Endothelial cell (in vitro differentiated cells): ENCODE data around the gene ANXA2R. TPM values are rescaled to one million over a fixed set of nuclear protein-coding genes. Genes with fewer than 3 reads are reported as not detected.

ENCODE experiments used
- DNase-seq: peaks from one replicate; pipeline ENCODE4 v3.0.0; 2021; ENCODE audit warnings: low spot score
- H3K27ac Mint-ChIP-seq: one replicate; pipeline ENCODE4 v1.8.0; 2021; ENCODE audit warnings: mixed read lengths, inconsistent platforms; ENCODE audit not compliant: unreplicated experiment
- H3K27me3 Mint-ChIP-seq: one replicate; pipeline ENCODE4 v1.8.0; 2021; ENCODE audit warnings: mild to moderate bottlenecking, moderate library complexity, mixed read lengths, inconsistent platforms; ENCODE audit not compliant: unreplicated experiment
- H3K36me3 Mint-ChIP-seq: one replicate; pipeline ENCODE4 v1.8.0; 2021; ENCODE audit warnings: mild to moderate bottlenecking, low read depth, mixed read lengths, inconsistent platforms; ENCODE audit not compliant: unreplicated experiment
- H3K4me1 Mint-ChIP-seq: one replicate; pipeline ENCODE4 v1.8.0; 2021; ENCODE audit warnings: mild to moderate bottlenecking, mixed read lengths, inconsistent platforms; ENCODE audit not compliant: unreplicated experiment
- H3K4me3 Mint-ChIP-seq: one replicate; pipeline ENCODE4 v1.8.0; 2021; ENCODE audit warnings: mild to moderate bottlenecking, mixed read lengths, inconsistent platforms; ENCODE audit not compliant: unreplicated experiment
- H3K9me3 Mint-ChIP-seq: one replicate; pipeline ENCODE4 v1.8.0; 2021; ENCODE audit warnings: mixed read lengths, inconsistent platforms; ENCODE audit not compliant: unreplicated experiment
- CTCF ChIP-seq: fragments of 200-600 bp; sonication (generic); IDR thresholded peaks from one replicate; pipeline ENCODE4 v1.5.0; 2021; ENCODE audit warnings: antibody characterized with exemption; ENCODE audit not compliant: unreplicated experiment
- total RNA-seq: library from RNA; stranded (reverse); fragmentation: NEBNext Ultra II Directional; extraction: Animal tissue kit (Norgen Biotek cat#: 25700); gene quantifications from one replicate; pipeline ENCODE4 v1.2.1, GENCODE V29; 2021; ENCODE audit not compliant: unreplicated experiment

Gene ANXA2R
- total RNA-seq, 1 donor from 2014 or later, result 1.1 TPM

GRCh38 chr5:42993516-42994245 is 46.4 kb downstream of the ANXA2R start:
- Mint-ChIP-seq H3K4me3 (no peak overlapping the region), H3K27ac (peak overlapping the region; percentile 81), H3K36me3 (peaks cover 20% of the 10 kb centered on the region), H3K27me3 (peaks cover 4% of the 10 kb centered on the region), H3K4me1 (no peaks in the 10 kb centered on the region), H3K9me3 (peaks cover 20% of the 10 kb centered on the region)
- TF ChIP-seq CTCF, result no peak
- DNase-seq, result no peak

DNA sequence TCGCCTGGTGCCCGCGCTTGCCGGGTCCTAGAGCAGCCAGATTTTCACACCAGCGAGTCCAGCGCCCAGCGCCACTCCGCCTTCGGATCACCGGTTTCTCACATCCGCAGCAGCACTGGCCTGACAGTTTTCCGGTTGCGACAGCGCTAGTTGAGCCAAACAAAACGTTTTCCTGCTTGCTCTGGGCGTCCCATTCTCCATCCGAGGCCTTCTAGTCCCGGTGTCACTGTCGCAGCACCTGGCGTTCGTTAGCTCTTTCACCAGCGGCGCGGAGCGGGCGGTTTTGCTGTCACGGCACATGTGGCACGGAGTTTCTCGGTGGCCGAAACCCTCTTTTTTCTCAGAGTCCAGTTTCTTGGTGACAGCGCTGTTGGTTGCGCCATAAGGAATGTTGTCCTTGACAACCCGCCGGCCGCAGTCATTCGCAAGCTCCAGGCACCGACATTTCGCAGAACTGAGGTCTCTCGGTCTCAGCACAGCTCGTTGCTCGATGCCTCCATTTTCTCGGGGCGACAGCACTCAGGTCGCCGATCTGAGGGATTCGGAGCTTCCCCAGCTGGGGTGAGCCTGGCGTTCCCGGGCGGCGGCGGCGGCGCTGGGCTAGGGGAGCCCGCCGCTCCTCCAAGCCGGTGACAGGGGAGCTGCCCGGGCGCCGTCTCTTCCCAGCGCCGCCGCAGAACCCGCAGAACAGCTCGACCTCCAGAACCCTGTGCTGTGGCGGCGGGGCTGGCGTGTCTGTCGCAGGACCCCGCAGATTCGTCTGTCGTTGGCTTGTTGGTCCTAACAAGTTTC is 47.8 kb downstream of the ANXA2R start:
- Mint-ChIP-seq H3K9me3 (peaks cover 20% of the 10 kb centered on the region), H3K27ac (no peak overlapping the region), H3K4me1 (no peaks in the 10 kb centered on the region), H3K4me3 (no peak overlapping the region), H3K27me3 (peaks cover 4% of the 10 kb centered on the region), H3K36me3 (peaks cover 20% of the 10 kb centered on the region)
- no peak for DNase-seq
- no peak for TF ChIP-seq CTCF

- peaks cover 20% of the 10 kb centered on the region for H3K9me3 Mint-ChIP-seq
- peaks cover 20% of the 10 kb centered on the region for H3K36me3 Mint-ChIP-seq
- no peak overlapping the region for H3K27ac Mint-ChIP-seq
- peaks cover 4% of the 10 kb centered on the region for H3K27me3 Mint-ChIP-seq
- TF ChIP-seq CTCF, result no peak
- DNase-seq, result no peak
- no peak overlapping the region for H3K4me3 Mint-ChIP-seq
- H3K4me1 Mint-ChIP-seq, result no peaks in the 10 kb centered on the region
Measured at GRCh38 chr5:42991404-42992087, 48.6 kb downstream of the ANXA2R start.

DNA sequence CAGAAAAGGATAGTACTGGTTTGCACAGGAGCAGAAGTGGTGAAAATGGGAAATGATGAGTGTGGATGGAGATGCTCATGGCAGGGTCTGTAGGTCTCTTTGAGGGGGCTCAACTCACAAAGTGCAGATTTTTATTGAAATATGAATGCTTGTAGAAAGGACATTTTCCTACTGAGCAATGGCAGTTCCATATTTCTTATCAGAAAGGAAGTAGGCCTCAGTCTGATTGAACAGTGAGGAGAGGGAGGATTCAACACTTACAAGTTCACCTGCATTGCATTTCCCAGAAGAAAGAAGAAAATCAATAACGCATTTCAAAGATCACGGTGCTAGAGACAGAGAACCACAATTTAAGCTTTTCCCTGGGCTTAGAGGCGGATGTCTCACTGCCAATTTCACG is 49.2 kb downstream of the ANXA2R start:
- Mint-ChIP-seq H3K4me1 (no peaks in the 10 kb centered on the region), H3K4me3 (no peak overlapping the region), H3K27me3 (peaks cover 5% of the 10 kb centered on the region), H3K27ac (no peak overlapping the region), H3K9me3 (peaks cover 20% of the 10 kb centered on the region), H3K36me3 (peaks cover 20% of the 10 kb centered on the region)
- no peak for TF ChIP-seq CTCF
- DNase-seq, result no peak

Other genes with a start within 250 kb of the ANXA2R start
- gene SELENOP, start 228.4 kb downstream of the ANXA2R start, total RNA-seq, result 68.9 TPM
- gene ZNF131, start 80.6 kb upstream of the ANXA2R start, total RNA-seq, result 30.4 TPM
- gene NIM1K, start 151.9 kb upstream of the ANXA2R start, total RNA-seq, result 0.15 TPM